ENCODE data around the gene VWA3A. TPM values are rescaled to one million over a fixed set of nuclear protein-coding genes. Genes with fewer than 3 reads are reported as not detected.

VWA3A gene
- total RNA-seq, 1 donor from 2014 or later, result 0.98 TPM

- Mint-ChIP-seq H3K36me3 (ENCODE audit: insufficient read depth) (no peaks in the 10 kb centered on the region), H3K9me3 (ENCODE audit: low read depth) (no peaks in the 10 kb centered on the region), H3K27ac (no peak overlapping the region), H3K27me3 (peaks cover 13% of the 10 kb centered on the region), H3K4me1 (ENCODE audit: low read depth) (peaks cover 9% of the 10 kb centered on the region), H3K4me3 (ENCODE audit: low read depth) (no peak overlapping the region)
- DNase-seq (ENCODE audit: low spot score, unreplicated experiment), result no peak
- no peak for TF ChIP-seq CTCF (IDR thresholded peaks at IDR 0.05; ENCODE audit: unreplicated experiment)
Measured at GRCh38 chr16:22117609-22118008, 25.3 kb downstream of the VWA3A start.

GRCh38 chr16:22120440-22120839, 28.1 kb downstream of the VWA3A start:
- Mint-ChIP-seq H3K36me3 (ENCODE audit: insufficient read depth) (no peaks in the 10 kb centered on the region), H3K27ac (no peak overlapping the region), H3K4me1 (ENCODE audit: low read depth) (peaks cover 9% of the 10 kb centered on the region), H3K9me3 (ENCODE audit: low read depth) (no peaks in the 10 kb centered on the region), H3K27me3 (peaks cover 16% of the 10 kb centered on the region), H3K4me3 (ENCODE audit: low read depth) (no peak overlapping the region)
- TF ChIP-seq CTCF (IDR thresholded peaks at IDR 0.05; ENCODE audit: unreplicated experiment), result no peak
- no peak for DNase-seq (ENCODE audit: low spot score, unreplicated experiment)

- Mint-ChIP-seq H3K27me3 (peaks cover 16% of the 10 kb centered on the region), H3K27ac (no peak overlapping the region)
Measured at GRCh38 chr16:22122239-22122638, 29.9 kb downstream of the VWA3A start.

GRCh38 chr16:22123146-22123545, 30.8 kb downstream of the VWA3A start:
- Mint-ChIP-seq H3K4me1 (ENCODE audit: low read depth) (no peaks in the 10 kb centered on the region), H3K9me3 (ENCODE audit: low read depth) (no peaks in the 10 kb centered on the region), H3K4me3 (ENCODE audit: low read depth) (no peak overlapping the region), H3K36me3 (ENCODE audit: insufficient read depth) (no peaks in the 10 kb centered on the region), H3K27ac (no peak overlapping the region), H3K27me3 (peaks cover 20% of the 10 kb centered on the region)
- no peak for DNase-seq (ENCODE audit: low spot score, unreplicated experiment)
- TF ChIP-seq CTCF (IDR thresholded peaks at IDR 0.05; ENCODE audit: unreplicated experiment), result no peak

More at GRCh38 chr16:22122239-22122638, 29.9 kb downstream of the VWA3A start:
- Mint-ChIP-seq H3K36me3 (ENCODE audit: insufficient read depth) (no peaks in the 10 kb centered on the region), H3K9me3 (ENCODE audit: low read depth) (no peaks in the 10 kb centered on the region), H3K4me3 (ENCODE audit: low read depth) (no peak overlapping the region), H3K4me1 (ENCODE audit: low read depth) (peaks cover 8% of the 10 kb centered on the region)
- no peak for TF ChIP-seq CTCF (IDR thresholded peaks at IDR 0.05; ENCODE audit: unreplicated experiment)
- DNase-seq (ENCODE audit: low spot score, unreplicated experiment), result no peak

GRCh38 chr16:22123759-22124490, 31.6 kb downstream of the VWA3A start:
- peaks cover 20% of the 10 kb centered on the region for H3K27me3 Mint-ChIP-seq
- no peak overlapping the region for H3K4me3 Mint-ChIP-seq (ENCODE audit: low read depth)
- TF ChIP-seq CTCF (IDR thresholded peaks at IDR 0.05; ENCODE audit: unreplicated experiment), result no peak
- H3K9me3 Mint-ChIP-seq (ENCODE audit: low read depth), result no peaks in the 10 kb centered on the region
- no peaks in the 10 kb centered on the region for H3K4me1 Mint-ChIP-seq (ENCODE audit: low read depth)
- no peak overlapping the region for H3K27ac Mint-ChIP-seq
- DNase-seq (ENCODE audit: low spot score, unreplicated experiment), result no peak
- H3K36me3 Mint-ChIP-seq (ENCODE audit: insufficient read depth), result no peaks in the 10 kb centered on the region
